NCI-H1417 treated with DMSO at 0.1 percent for 48 hours (cell line): Measurements from ENCODE around the gene SFRP5.

Experiments
- DNase-seq: peaks from one replicate; lab custom pipeline; 2025; lab: John Stamatoyannopoulos, UW

SFRP5 gene

GRCh38 chr10:97785731-97786130, 13.9 kb upstream of the SFRP5 start:
- DNase-seq: no peak

- DNase-seq: no peak
Observed at GRCh38 chr10:97785231-97785630, 13.4 kb upstream of the SFRP5 start.

GRCh38 chr10:97784200-97784810, 12.5 kb upstream of the SFRP5 start:
- DNase-seq: no peak

GRCh38 chr10:97782455-97783228, 10.8 kb upstream of the SFRP5 start:
- no peak for DNase-seq

- DNase-seq: no peak
Observed at GRCh38 chr10:97781618-97782331, 10.0 kb upstream of the SFRP5 start.

GRCh38 chr10:97780841-97781617, 9.2 kb upstream of the SFRP5 start:
- no peak for DNase-seq

GRCh38 chr10:97779975-97780374, 8.2 kb upstream of the SFRP5 start:
- no peak for DNase-seq

GRCh38 chr10:97779492-97779891, 7.7 kb upstream of the SFRP5 start:
- no peak for DNase-seq

GRCh38 chr10:97778452-97779302, 6.9 kb upstream of the SFRP5 start:
- no peak for DNase-seq

- DNase-seq: no peak
Observed at GRCh38 chr10:97777143-97777542, 5.3 kb upstream of the SFRP5 start.

GRCh38 chr10:97774811-97775294, 3.1 kb upstream of the SFRP5 start:
- DNase-seq: no peak

GRCh38 chr10:97773096-97773495, 1.3 kb upstream of the SFRP5 start:
- DNase-seq: no peak

GRCh38 chr10:97771055-97771891, 526 bp downstream of the SFRP5 start:
- DNase-seq: no peak

GRCh38 chr10:97770255-97770654, 1.5 kb downstream of the SFRP5 start:
- DNase-seq: no peak

GRCh38 chr10:97768322-97769315, 3.2 kb downstream of the SFRP5 start:
- no peak for DNase-seq

- DNase-seq: no peak
Observed at GRCh38 chr10:97766996-97767924, 4.5 kb downstream of the SFRP5 start.

- no peak for DNase-seq
Observed at GRCh38 chr10:97766106-97766810, 5.5 kb downstream of the SFRP5 start.
